Lung (tissue), 12 donors: Measurements from ENCODE around the gene TMPRSS12. TPM values are rescaled to one million over a fixed set of nuclear protein-coding genes. Genes with fewer than 3 reads are reported as not detected.
"Not testable (repeated sequence)": the region's sequence is repeated elsewhere in the genome, so short reads cannot be mapped to it uniquely, and the experiment has no call there.

Experiments used
- ATAC-seq: fragments of 200-7000 bp; cut with Tn5 transposase; one replicate; pipeline ENCODE4 v1.9.1; 2020; ENCODE audit warnings: moderate number of reproducible peaks; ENCODE audit not compliant: insufficient read depth, low FRiP score
- DNase-seq, 3 donors: peaks; one replicate each; pipeline ENCODE4 v3.0.0-alpha.2; 2013 to 2017
- H3K27ac ChIP-seq, 2 donors: one replicate each; pipeline ENCODE4 v1.5.1; 2013; ENCODE audit warnings: mild to moderate bottlenecking in 2 of 2, moderate library complexity in 2 of 2, control low read depth in 1 of 2, inconsistent platforms in 1 of 2, low read depth in 1 of 2, low read length in 1 of 2
- H3K27me3 ChIP-seq, 3 donors: one replicate each; pipeline ENCODE4 v1.5.1; 2013; ENCODE audit warnings: low read length in 2 of 3; ENCODE audit not compliant: control insufficient read depth in 3 of 3, insufficient read depth in 3 of 3
- H3K36me3 ChIP-seq, 4 donors: one replicate each; pipeline ENCODE4 v1.5.1; 2013; ENCODE audit warnings: low read length in 4 of 4, mild to moderate bottlenecking in 1 of 4, moderate library complexity in 1 of 4; ENCODE audit not compliant: control insufficient read depth in 4 of 4, insufficient read depth in 4 of 4
- H3K4me1 ChIP-seq, 5 donors: one replicate each; pipeline ENCODE4 v1.5.1; 2013; ENCODE audit warnings: low read length in 5 of 5, mild to moderate bottlenecking in 2 of 5, moderate library complexity in 1 of 5; ENCODE audit not compliant: control insufficient read depth in 5 of 5, insufficient read depth in 5 of 5
- H3K4me3 ChIP-seq: one replicate; pipeline ENCODE4 v1.5.1; 2013; ENCODE audit warnings: mild to moderate bottlenecking, control low read depth, moderate library complexity
- H3K9ac ChIP-seq, 2 donors: one replicate each; pipeline ENCODE4 v1.5.1; 2013; ENCODE audit warnings: low read length in 2 of 2, control low read depth in 1 of 2; ENCODE audit not compliant: insufficient read depth in 1 of 2
- H3K9me3 ChIP-seq, 4 donors: one replicate each; pipeline ENCODE4 v1.5.1; 2013; ENCODE audit warnings: low read length in 3 of 4, mild to moderate bottlenecking in 1 of 4, moderate library complexity in 1 of 4; ENCODE audit not compliant: control insufficient read depth in 4 of 4, insufficient read depth in 3 of 4
- CTCF ChIP-seq: IDR thresholded peaks from 2 replicates; pipeline ENCODE4 v1.5.1; 2012; ENCODE audit warnings: mild to moderate bottlenecking; ENCODE audit errors: control extremely low read depth, extremely low read depth
- WGBS, 2 donors: extraction: QIAGEN DNeasy Blood & Tissue Kit; methylation state at CpG; one replicate each; pipeline ENCODE4 v1.1.7; 2013; 5-methylcytosine and 5-hydroxymethylcytosine counted together
- polyA plus RNA-seq, 2 donors: library from polyadenylated mRNA; stranded (reverse); fragments of 200-250 nt; gene quantifications; one replicate each; pipeline ENCODE4 v1.2.1, GENCODE V29; 2013
- total RNA-seq, 2 donors: library from RNA; depleted of rRNA in 1 of 2; stranded (reverse); fragments of >200 nt in 1 of 2; gene quantifications; one replicate each; pipeline ENCODE4 v1.2.1, GENCODE V29; 2014 to 2021
- donor health status: control.
- donor health status: control.
- donor health status: Bipolar disorder and iron deficiency.
- donor health status: healthy.
- donor health status: DM: yes; HTN: yes; CAD: no.

TMPRSS12 gene
- total and polyA plus RNA-seq, 4 donors = not detected

GRCh38 chr12:50887191-50887590, 44.5 kb downstream of the TMPRSS12 start:
- Histone ChIP-seq H3K4me1 (no peaks in the 10 kb centered on the region), H3K27me3 (no peaks in the 10 kb centered on the region), H3K27ac (no peak overlapping the region), H3K9me3 (no peaks in the 10 kb centered on the region), H3K9ac (no peak overlapping the region), H3K4me3 (no peak overlapping the region), H3K36me3 (no peaks in the 10 kb centered on the region)
- 82 to 83% methylated on average over 3 of the region's 3 CpGs for WGBS, 2 donors
- no peak for ATAC-seq
- TF ChIP-seq CTCF = no peak
- no peak for DNase-seq

DNA sequence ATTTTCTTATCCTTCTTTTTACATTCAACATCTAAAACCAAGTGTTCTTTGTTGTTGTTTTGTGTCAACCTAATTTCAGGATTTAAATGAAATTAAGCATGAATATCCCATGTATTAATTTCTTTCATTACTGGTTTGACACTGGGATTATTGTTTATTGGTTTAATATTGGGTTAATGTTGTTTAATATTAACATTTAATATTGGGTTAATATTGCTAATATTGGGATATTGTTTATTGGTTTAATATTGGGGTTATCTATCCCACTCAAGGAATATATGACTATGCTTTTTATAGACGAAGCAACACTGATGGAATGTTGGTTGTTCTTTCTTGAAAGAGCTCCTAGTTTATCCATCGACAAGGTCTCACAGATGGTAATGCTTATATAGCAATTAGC, 45.9 kb downstream of the TMPRSS12 start:
- Histone ChIP-seq H3K4me1 (peaks cover 0 to 4% (median 0%) of the 10 kb centered on the region in 5 donors), H3K4me3 (no peak overlapping the region), H3K9ac (no peak overlapping the region), H3K36me3 (no peaks in the 10 kb centered on the region), H3K9me3 (no peaks in the 10 kb centered on the region), H3K27ac (no peak overlapping the region), H3K27me3 (no peaks in the 10 kb centered on the region)
- ATAC-seq (no peak), DNase-seq (no peak)
- TF ChIP-seq CTCF = no peak
- 86 to 98% methylated on average over 2 of the region's 2 CpGs for WGBS, 2 donors

DNA sequence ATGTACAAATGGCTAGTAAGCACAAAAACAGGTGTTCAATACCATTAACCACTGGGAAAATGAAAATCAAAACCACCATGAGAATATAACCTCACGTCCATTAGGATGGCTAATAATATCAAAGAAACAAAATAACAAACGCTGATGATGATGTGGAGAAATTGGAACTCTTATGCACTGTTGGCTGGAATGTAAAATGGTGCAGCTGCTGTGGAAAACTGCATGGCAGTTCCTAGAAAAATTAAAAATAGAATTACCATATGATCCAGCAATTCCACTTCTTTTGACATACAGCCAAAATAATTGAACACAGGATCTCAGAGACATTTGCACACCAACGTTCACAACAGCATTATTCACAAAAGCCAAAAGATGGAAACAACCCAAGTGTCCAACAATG, 51.5 kb downstream of the TMPRSS12 start:
- Histone ChIP-seq H3K4me1 (peaks cover 0 to 14% (median 0%) of the 10 kb centered on the region in 5 donors), H3K36me3 (no peaks in the 10 kb centered on the region), H3K9me3 (no peaks in the 10 kb centered on the region), H3K4me3 (no peak overlapping the region), H3K9ac (no peak overlapping the region), H3K27me3 (no peaks in the 10 kb centered on the region), H3K27ac (no peak overlapping the region)
- ATAC-seq (no peak), DNase-seq (peak; percentile 46 to 94 (median 88))
- no peak for TF ChIP-seq CTCF
- WGBS, 2 donors = 64 to 79% methylated on average over 3 of the region's 3 CpGs

GRCh38 chr12:50901685-50902113, 59.0 kb downstream of the TMPRSS12 start:
- Histone ChIP-seq H3K36me3 (no peaks in the 10 kb centered on the region), H3K4me1 (peaks cover 0 to 3% (median 0%) of the 10 kb centered on the region in 5 donors), H3K27ac (no peak overlapping the region), H3K4me3 (no peak overlapping the region), H3K27me3 (no peaks in the 10 kb centered on the region), H3K9me3 (no peaks in the 10 kb centered on the region), H3K9ac (no peak overlapping the region)
- DNase-seq (no peak), ATAC-seq (no peak)
- 76 to 86% methylated on average over 4 of the region's 4 CpGs for WGBS, 2 donors
- no peak for TF ChIP-seq CTCF

- not testable (repeated sequence) for ATAC-seq, H3K9ac ChIP-seq
- peaks cover 0 to 12% (median 4%) of the 10 kb centered on the region in 4 donors for H3K9me3 ChIP-seq
Observed at GRCh38 chr12:50908479-50908878, 65.8 kb downstream of the TMPRSS12 start.

More at GRCh38 chr12:50908479-50908878, 65.8 kb downstream of the TMPRSS12 start:
- not testable (repeated sequence) for H3K4me3 ChIP-seq, H3K36me3 ChIP-seq, H3K4me1 ChIP-seq, H3K27ac ChIP-seq, H3K27me3 ChIP-seq, DNase-seq
- WGBS, 2 donors = 90 to 95% methylated on average over 5 of the region's 5 CpGs
